ENCODE measurements around the gene D2HGDH.
"Not testable (repeated sequence)": the region's sequence is repeated elsewhere in the genome, so short reads cannot be mapped to it uniquely, and the experiment has no call there.

D2HGDH gene

DNA sequence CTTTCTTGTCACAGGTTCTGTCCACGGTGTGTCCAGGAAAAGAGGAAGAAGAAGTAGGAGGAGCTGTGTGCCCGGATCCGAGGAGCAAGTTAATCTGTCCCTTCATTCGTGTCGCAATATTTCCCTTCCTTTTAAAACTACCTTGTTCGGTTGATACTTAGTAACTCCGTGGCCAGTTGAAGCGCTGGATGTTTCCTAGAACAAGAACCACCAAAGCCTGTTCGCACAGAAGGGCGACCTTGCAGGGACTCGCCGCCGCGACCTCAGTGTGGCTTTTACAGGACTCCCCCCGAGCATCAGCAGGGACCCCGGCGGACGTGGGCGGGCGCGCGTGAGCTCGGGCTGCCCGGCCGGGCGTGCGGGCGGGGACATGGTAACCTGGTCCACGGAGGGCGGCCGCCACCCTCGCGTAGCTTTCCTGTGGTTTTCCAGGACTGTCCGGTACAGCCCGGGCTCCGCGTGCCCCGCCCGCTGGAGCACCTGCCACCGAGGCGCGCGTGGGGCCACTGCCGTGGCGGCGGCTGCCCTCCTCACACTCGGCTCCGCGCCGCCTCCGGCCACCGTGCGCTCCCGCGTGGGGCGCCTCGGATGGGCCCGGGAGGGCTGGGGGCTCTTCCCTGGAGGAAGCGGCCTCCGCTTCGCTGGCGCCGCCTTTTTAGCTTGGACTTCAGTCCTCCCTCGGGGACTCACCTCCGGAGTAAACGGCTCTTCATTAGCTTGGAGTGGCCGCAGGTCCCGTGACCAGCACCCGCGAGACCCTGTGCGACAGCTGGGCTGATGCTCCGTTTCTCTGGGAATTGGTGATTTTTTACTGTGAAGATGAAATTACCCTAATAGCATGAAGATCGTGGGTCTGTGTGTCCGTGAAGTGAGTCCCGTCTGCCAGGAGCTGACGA, 9.2 kb upstream of the D2HGDH start:
- no peak for DNase-seq (ENCODE audit: low spot score)

DNA sequence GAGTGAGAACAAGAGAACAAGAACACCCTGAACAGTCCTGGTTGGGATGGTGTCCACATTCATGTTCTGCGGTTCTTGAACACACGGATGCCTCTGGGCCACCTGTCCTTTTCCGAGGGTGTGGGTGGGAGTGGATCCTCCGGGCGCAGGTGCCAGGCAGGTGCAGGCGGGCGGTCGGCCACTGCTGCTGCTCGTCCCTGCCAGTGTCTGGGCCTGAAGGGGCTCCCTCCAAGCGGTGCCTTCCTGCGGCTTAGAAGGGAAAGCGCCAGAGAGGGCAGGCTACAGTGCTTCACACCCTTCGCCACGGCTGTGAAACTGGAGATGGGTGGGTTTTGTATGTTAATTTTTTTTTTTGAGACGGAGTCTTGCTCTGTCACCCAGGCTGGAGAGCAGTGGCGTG, 8.0 kb upstream of the D2HGDH start:
- DNase-seq (ENCODE audit: low spot score) = no peak

DNA sequence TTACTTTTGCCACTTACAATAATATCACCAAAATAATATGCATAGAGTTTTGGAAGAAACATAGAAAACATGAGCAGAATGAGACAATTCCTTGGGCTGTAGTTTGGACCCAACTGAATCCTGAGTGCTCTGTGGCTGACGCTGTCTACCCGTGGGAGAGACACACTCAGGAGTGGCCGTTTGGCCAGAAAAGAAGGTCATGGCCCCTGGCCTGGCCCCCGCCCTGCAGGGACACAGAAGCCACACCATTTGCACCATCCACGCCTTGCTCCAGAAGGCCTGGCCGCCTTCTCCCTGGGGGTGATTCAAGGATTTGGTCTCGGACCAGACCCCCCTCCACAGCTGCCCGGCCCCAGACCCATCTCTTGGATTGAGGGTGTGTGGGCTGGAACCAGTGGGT, 6.4 kb upstream of the D2HGDH start:
- no peak for DNase-seq (ENCODE audit: low spot score)

DNA sequence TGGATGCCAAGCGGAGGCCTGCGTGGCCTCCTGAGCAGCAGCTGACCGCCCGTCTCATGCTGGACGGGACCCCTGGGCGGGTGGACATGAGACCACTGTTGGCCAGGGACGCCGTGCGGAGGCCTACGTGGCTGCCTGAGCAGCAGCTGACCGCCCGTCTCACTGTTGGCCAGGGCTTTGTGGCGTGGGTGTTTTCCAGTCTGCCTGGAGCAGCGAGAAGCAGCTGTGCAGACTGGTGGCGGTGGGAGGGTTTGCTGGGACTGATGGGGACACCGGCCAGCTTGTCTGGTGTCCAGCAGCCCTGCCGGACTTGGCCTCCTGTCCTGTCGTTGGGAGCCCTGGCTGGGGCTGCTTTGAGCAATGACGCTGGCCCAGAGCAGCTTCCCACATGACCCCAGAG, 5.8 kb upstream of the D2HGDH start:
- DNase-seq (ENCODE audit: low spot score) = no peak

DNA sequence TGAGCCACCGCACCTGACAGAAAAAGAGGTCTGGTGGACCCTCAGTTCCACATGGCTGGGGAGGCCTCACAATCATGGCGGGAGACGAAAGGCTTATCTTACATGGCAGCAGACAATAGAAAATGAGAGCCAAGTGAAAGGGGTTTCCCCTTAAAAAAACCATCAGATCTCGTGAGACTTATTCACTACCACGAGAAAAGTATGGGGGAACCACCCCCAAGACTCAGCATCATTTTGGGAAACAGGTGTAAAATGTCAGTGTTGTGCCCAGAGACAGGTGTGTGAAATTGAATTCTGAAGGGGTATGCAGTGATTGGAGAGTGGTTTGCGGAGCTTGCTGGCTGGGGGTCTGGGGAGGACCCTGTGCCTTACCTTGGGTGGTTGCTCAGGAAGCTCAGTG, 4.6 kb upstream of the D2HGDH start:
- DNase-seq (ENCODE audit: low spot score) = no peak

DNA sequence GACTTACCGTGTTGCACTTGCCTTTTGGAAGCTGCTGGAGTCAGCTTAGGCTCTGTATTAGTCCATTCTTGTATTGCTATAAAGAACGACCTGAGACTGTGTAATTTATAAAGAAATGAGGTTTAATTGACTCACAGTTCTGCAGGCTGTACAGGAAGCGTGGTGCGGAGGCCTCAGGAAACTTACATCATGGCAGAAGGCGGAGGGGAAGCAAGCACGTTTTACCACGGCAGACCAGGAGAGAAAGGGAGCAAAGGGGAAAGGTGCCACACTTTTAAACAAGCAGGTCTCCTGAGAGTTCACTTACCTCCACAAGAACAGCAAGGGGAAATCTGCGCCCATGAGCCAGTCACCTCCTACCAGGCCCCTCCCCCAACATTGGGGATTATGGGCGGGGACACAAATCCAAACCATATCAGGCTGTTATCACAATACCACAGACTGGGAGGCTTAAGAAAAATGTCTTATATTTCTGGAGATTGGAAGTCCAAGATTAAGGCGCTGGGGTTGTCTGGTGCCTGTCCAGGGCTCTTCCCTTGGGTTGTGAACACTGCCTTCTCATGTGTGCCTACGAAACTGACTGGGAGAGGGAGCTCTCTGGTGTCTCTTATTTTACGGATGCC, 3.6 kb upstream of the D2HGDH start:
- no peak for DNase-seq (ENCODE audit: low spot score)

DNA sequence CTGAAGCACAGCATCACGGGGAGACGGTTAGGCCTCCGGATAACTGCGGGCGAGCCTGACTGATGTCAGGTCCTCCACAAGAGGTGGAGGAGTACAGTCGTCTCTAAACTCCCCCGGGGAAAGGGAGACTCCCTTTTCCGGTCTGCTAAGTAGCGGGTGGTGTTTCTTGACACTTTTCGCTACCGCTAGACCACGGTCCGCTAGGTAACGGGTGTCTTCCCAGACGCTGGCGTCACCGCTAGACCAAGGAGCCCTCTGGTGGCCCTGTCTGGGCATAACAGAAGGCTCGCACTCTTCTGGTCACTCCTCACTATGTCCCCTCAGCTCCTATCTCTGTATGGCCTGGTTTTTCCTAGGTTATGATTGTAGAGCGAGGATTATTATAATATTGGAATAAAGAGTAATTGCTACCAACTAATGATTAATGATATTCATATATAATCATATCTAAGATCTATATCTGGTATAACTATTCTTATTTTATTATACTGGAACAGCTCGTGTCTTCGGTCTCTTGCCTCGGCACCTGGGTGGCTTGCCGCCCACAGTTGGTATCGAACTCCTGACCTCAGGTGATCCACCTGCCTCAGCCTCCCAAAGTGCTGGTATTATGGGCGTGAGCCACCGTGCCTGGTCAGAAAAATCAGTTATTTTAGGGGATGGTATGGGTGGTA, 1.8 kb upstream of the D2HGDH start:
- not testable (repeated sequence) for DNase-seq (ENCODE audit: low spot score)

DNA sequence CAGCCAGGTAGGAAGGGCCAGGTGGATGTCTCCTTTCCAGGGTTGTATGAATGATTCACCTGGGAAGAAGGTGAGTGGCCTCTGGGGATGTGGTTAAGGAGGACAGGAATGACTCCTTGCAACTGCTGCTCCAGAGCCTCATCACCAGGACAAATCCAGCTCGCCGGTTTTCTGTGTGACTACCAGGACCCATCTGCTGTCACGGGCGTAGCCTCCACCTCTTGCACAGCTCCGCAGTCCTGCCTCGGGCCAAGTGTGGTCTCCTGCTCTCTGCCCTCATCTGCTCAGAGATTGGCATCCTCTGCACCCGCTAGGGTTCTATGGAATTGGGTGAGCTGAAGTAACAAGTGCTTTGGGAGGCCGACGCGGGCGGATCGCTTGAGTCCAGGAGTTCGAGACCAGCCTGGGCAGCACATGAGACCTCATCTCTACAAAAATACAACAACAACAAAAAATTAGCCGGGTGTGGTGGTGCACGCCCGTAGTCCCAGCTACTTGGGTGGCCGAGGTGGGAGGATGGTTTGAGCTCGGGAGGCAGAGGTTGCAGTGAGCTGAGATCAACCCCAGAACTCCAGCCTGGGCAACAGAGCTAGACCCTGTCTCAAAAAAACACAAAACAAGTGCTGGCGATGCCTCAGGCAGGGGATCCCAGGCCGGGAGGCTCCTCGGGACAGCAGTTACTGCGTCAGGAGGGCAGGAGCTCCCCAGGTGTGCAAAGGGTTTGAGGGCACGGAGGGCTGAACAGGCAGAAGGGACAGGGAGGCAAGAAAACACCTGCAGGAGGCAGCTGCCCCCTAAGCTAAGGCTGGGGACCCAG, 831 bp upstream of the D2HGDH start:
- no peak for DNase-seq (ENCODE audit: low spot score)

DNA sequence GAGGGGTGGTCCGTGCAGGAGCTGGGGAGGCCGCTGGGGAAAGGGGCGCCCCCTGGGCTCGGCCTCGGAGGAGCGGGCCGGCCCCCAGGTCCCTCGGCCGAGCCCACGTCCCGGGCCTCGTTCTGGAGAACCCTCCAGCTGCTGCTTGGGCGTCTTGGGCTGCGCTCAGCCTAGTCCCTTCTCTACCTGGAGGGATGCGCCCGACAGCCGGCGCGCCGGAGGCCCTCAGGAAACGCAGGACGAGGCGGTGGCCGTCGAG, 293 bp upstream of the D2HGDH start:
- no peak for DNase-seq (ENCODE audit: low spot score)

DNA sequence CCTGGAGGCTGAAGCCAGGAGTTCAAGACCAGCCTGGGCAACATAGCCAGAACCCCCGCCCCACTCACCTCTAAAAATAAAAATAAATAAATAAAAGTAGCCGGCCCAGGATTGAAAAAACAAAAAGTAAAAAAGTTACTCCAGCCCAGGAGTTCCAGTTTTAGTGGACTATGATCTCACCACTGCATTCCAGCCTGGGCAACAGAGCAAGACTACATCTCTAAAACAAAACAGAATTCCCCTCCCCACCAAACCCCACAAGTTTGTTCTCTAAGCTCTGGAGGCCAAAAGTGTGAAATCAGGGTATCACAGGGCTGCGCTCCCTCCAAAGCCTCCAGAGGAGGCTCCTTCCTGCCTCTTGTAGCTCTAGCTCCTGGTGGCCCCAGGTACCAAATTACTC, 1.7 kb downstream of the D2HGDH start:
- DNase-seq (ENCODE audit: low spot score) = no peak

DNA sequence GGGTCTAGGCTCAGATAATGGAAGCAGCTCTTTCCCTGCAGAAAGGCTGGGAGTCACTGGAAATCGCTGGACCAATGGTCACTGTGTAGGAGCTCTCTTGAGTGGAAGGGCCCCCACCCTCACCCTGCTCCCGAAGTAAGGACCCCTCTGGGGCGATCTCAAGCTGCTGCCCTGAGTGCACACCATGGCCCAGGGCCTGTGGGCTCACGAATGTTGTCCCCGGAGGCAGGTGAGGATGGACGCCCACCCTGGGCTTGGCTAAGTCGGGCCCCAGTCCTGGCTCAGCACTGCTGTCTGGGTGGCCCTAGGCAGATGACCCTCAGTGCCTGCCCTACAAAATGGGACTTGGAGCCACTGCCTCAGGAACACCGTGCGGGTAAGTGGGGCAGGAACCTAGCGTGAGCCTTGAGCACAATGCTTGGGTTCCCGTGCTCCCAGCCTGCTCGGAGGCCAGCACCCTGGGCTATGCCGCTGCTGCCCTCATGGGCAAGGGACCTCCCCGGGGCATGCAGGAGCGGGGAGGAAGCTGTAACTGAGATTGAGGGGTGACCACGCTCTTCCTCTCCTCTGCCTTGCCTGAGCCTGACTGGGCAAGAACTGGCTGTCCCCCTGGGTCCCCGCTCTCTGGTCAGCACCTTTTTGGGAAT, 3.7 kb downstream of the D2HGDH start:
- no peak for DNase-seq (ENCODE audit: low spot score)

DNA sequence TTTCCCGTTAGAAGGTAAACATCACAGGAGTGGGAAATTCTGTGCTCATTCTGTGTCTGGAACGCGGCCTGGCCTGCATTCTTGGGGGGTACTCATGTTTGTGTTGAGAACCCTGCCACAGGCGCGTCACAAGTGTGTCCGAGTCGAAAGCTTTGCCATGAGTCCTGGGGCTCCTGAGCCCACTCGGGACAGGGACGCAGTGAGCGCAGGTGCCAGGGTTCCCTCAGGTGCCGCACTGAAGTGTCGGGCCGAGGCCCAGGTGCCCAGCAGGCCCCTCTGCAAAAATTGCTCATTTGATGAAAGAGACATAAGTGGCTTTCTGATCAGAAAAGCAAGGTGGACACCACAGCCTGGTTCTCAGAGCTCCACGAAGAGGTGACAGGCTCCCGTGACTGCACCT, 4.7 kb downstream of the D2HGDH start:
- no peak for DNase-seq (ENCODE audit: low spot score)

DNA sequence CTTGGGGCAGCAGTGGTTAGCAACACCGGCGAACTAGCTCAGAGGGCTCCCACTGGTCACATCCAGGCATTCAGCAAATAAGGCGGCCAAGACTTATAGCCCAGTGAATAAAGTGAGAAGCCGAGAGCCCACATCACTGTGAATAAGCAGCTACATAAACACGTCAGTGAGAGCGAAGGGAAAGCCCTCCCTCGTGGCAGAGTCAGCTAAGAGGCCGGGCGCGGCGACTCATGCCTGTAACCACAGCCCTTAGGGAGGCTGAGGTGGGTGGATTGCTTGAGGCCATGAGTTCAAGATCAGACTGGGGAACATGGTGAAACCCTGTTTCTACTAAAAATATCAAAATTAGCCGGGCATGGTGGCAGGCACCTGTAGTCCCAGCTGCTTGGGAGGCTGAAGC, 5.2 kb downstream of the D2HGDH start:
- no peak for DNase-seq (ENCODE audit: low spot score)

DNA sequence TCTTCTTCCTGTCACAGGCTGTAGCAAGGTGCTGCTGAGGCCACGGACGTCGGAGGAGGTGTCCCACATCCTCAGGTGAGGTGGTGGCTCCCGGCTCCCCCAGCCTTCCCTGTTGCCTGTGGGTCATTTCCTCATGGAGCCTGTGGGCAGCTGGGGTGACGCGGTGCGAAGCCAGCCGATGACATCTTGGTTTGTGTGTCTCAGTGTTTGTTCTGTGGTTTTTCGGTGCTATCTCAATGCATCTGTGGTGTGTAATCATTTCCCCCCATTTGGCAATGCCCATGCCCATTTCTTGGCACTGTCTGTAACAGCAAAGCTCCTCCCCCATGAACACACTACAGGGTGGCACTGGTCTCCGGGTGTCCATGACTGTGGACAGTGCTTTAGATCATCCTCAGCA, 6.6 kb downstream of the D2HGDH start:
- no peak for DNase-seq (ENCODE audit: low spot score)

DNA sequence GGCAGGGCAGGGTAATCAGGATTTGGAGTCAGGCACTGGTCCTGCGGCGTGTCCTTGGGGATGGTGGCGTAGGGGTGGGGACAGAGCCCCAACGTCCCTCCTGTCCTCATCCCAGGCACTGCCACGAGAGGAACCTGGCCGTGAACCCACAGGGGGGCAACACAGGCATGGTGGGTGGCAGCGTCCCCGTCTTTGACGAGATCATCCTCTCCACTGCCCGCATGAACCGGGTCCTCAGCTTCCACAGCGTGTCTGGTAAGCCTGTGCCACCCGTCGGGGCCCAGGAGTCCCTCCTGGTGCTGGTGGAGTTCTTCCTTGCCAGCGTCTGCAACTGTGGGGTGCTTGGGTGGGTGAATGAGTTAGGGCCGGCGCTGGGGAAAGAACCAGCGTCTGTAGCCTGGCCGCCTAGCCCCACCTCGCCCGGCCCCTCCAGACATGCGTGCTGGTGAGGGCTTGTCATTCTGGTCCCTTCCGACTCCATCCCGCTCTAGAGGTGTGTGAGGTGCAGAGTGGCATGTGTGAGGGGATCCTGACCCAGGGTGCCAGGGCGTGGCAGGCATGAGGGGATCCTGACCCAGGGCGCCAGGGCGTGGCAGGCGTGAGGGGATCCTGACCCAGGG, 8.0 kb downstream of the D2HGDH start:
- no peak for DNase-seq (ENCODE audit: low spot score)

DNA sequence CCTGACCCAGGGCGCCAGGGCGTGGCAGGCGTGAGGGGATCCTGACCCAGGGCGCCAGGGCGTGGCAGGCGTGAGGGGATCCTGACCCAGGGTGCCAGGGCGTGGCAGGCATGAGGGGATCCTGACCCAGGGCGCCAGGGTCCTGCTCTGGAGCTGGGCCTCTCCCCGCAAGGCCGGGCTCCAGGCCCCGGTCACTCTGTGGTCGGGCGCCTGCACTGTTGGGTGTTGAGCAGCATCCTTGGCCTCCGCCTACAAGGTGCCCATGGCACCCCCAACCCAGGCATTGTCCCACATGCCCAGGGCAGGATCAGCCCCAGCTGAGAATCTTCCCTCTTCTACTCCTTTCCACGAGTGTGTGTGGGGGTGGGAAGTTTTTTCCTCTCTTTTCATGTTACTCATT, 8.6 kb downstream of the D2HGDH start:
- not testable (repeated sequence) for DNase-seq (ENCODE audit: low spot score)

DNA sequence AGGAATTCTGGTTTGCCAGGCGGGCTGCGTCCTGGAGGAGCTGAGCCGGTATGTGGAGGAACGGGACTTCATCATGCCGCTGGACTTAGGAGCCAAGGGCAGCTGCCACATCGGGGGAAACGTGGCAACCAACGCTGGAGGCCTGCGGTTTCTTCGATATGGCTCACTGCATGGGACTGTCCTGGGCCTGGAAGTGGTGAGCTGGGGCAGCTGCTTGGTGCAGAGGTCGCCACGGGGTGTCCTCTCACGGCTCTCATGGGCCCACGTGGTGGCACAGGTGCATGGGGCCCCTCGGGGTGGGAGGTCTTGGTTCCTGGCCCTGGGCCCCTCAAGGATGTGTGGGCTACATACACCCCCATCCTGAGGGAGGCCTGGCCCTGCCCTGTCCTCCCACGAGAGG, 9.2 kb downstream of the D2HGDH start:
- no peak for DNase-seq (ENCODE audit: low spot score)

DNA sequence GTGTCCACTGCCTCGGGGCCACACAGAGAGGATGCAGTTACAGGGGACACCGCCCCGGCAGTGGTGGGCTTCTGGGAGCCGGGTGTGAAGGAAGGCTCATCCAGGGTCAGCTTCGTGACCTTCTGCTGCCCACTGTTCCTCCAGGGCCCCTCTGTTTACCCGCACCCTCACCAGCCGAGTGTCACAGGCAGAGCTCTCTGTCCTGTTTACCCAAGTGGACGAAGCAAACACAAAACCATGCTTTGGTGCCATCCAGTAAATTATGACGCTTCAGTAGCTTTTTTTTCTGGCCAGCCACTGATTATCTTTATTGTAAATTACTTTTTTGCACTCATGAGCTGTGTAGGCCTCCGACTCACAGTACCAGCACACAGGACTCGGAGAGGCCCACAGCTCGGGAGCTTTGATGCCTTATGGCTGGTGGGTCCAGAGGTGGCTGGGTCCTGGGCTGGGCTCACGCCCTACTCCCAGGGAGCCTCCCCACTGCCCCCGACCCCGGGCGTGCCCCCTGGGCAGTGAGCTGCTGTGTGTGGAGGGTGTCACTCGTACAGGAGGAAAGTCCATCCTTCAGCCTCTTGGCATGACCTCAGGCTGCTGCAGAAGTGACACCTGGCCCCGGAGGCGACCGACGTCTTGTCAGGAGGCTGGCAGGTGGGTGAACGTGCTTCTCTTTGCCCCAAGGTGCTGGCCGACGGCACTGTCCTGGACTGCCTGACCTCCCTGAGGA, 9.8 kb downstream of the D2HGDH start:
- no peak for DNase-seq (ENCODE audit: low spot score)

DNA sequence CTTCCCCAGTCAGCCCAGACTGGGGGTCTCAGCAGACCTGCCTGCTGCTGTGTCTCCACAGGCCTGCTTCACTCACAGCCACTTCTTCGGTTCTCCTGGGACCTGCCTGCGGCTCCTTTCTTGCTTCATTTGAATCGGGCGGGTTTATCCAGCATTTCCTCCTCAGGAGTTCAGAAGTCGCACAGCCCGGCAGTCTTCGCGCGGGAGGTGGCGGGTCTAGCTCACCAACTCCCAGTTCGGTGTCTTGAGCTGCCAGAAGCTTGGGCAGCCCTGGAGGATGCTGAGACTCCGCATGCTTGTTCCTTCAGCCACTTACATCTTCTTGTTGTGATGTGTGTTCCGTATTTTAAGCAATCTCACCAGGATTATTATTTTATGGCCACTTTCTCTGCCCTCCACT, 10.8 kb downstream of the D2HGDH start:
- DNase-seq (ENCODE audit: low spot score) = no peak

DNA sequence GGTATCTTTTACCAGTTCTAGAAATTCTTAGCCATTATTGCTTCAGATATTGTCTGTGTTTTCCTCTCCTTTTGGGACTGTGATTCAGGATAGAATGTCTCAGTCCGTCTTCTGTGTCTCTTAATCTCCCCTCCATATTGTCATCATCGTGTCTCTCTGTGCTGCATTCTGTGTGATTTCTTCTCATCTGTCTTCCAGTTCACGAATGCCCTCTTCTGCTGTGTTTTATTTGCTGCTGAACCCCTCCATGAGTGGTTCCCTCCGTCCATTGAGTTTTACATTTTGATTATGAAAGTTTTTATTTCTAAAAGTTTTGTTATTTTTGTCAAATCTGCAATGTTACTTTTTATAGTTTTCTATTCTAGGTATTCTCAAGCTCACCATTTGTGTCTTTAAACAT, 11.7 kb downstream of the D2HGDH start:
- DNase-seq (ENCODE audit: low spot score) = no peak

Measured in left forelimb (tissue), 1 donor.